Activated CD8-positive, alpha-beta T cell treated with anti-CD3 and anti-CD28 coated beads for 36 hours (primary cell): ENCODE measurements around the gene PCBD1. TPM values are rescaled to one million over a fixed set of nuclear protein-coding genes. Genes with fewer than 3 reads are reported as not detected.
A peak's percentile ranks its signal among the peaks of the same experiment; 100 is the strongest.

Experiments
- ATAC-seq: fragments of 200-7000 bp; cut with Tn5 transposase; one replicate; pipeline ENCODE4 v1.10.0; 2021; ENCODE audit warnings: mild to moderate bottlenecking, moderate library complexity
- CTCF ChIA-PET: fragments of 350-600 bp; sonication (Branson Sonifier 250); formaldehyde crosslinking; loops from one replicate; lab custom pipeline; 2021; ENCODE audit warnings: antibody characterized with exemption; lab: Charles Lee
- POLR2A ChIA-PET: fragments of 350-600 bp; sonication (Branson Sonifier 250); formaldehyde crosslinking; loops from one replicate; lab custom pipeline; 2021; ENCODE audit warnings: antibody characterized with exemption; lab: Charles Lee
- DNase-seq: peaks from one replicate; pipeline ENCODE4 v3.0.0-alpha.2; 2020
- H3K27ac Mint-ChIP-seq: one replicate; pipeline ENCODE4 v1.8.0; 2021; ENCODE audit warnings: mild to moderate bottlenecking, mixed read lengths
- H3K27me3 Mint-ChIP-seq: one replicate; pipeline ENCODE4 v1.8.0; 2021; ENCODE audit warnings: mixed read lengths
- H3K36me3 Mint-ChIP-seq: one replicate; pipeline ENCODE4 v1.8.0; 2021; ENCODE audit warnings: low read depth, mixed read lengths
- H3K4me1 Mint-ChIP-seq: one replicate; pipeline ENCODE4 v1.8.0; 2021; ENCODE audit warnings: low read depth, mixed read lengths
- H3K4me3 Mint-ChIP-seq: one replicate; pipeline ENCODE4 v1.8.0; 2021; ENCODE audit warnings: mild to moderate bottlenecking, moderate library complexity, mixed read lengths
- H3K9me3 Mint-ChIP-seq: one replicate; pipeline ENCODE4 v1.8.0; 2021; ENCODE audit warnings: mixed read lengths
- CTCF ChIP-seq: fragments of 200-600 bp; IDR thresholded peaks from one replicate; pipeline ENCODE4 v1.8.0; 2022; ENCODE audit warnings: antibody characterized with exemption, mild to moderate bottlenecking
- intact Hi-C: fragments of 100-400 bp; cut with micrococcal nuclease; formaldehyde crosslinking; loops from one replicate; pipeline ENCODE4 v1.10.0; 2022
- total RNA-seq, 2 experiments: library from RNA; stranded (reverse); gene quantifications; one replicate each; pipeline ENCODE4 v1.2.3, GENCODE V29; 2021

The PCBD1 gene
- total RNA-seq, 2 experiments from 2014 or later, result 40.0 to 41.5 TPM

- DNase-seq, result no peak
- intact Hi-C loops, result no loop called here
- no peak overlapping the region for H3K4me3 Mint-ChIP-seq
- peaks cover 35% of the 10 kb centered on the region for H3K4me1 Mint-ChIP-seq
- H3K36me3 Mint-ChIP-seq, result peaks cover 37% of the 10 kb centered on the region
- ATAC-seq, result no peak
- TF ChIP-seq CTCF, result no peak
- POLR2A ChIA-PET, result interaction anchor here (1.2 kb wide), 1 partner anchor 148 kb away, joined by 3 read pairs; no protein-coding TSS in a partner anchor
- H3K9me3 Mint-ChIP-seq, result no peaks in the 10 kb centered on the region
- no peaks in the 10 kb centered on the region for H3K27me3 Mint-ChIP-seq
- CTCF ChIA-PET, result no interaction called here
- no peak overlapping the region for H3K27ac Mint-ChIP-seq
These were observed 44.4 kb downstream of the PCBD1 start for GRCh38 chr10:70843776-70844489.

- H3K9me3 Mint-ChIP-seq, result no peaks in the 10 kb centered on the region
- peaks cover 34% of the 10 kb centered on the region for H3K4me1 Mint-ChIP-seq
- ChIA-PET CTCF (no interaction called here), POLR2A (interaction anchor here (1.2 kb wide), 1 partner anchor 147 kb away, joined by 3 read pairs; no protein-coding TSS in a partner anchor)
- H3K4me3 Mint-ChIP-seq, result no peak overlapping the region
- ATAC-seq, result no peak
- intact Hi-C loops, result no loop called here
- DNase-seq, result no peak
- peaks cover 35% of the 10 kb centered on the region for H3K36me3 Mint-ChIP-seq
- no peak for TF ChIP-seq CTCF
- no peaks in the 10 kb centered on the region for H3K27me3 Mint-ChIP-seq
- H3K27ac Mint-ChIP-seq, result no peak overlapping the region
These were observed 45.0 kb downstream of the PCBD1 start for GRCh38 chr10:70843333-70843732.

- peak; percentile 65 for ATAC-seq
- peaks cover 4% of the 10 kb centered on the region for H3K9me3 Mint-ChIP-seq
- intact Hi-C loops, result no loop called here
- H3K4me1 Mint-ChIP-seq, result peaks cover 41% of the 10 kb centered on the region
- no peak for DNase-seq
- TF ChIP-seq CTCF, result no peak
- peak overlapping the region; percentile 76 for H3K27ac Mint-ChIP-seq
- no peak overlapping the region for H3K4me3 Mint-ChIP-seq
- ChIA-PET POLR2A (no interaction called here), CTCF (interaction anchor here (0.8 kb wide), 1 partner anchor 14 kb away, joined by 5 read pairs; no protein-coding TSS in a partner anchor)
- H3K27me3 Mint-ChIP-seq, result no peaks in the 10 kb centered on the region
- H3K36me3 Mint-ChIP-seq, result peaks cover 49% of the 10 kb centered on the region
These were observed 47.5 kb downstream of the PCBD1 start for GRCh38 chr10:70840836-70841235.

- peaks cover 51% of the 10 kb centered on the region for H3K4me1 Mint-ChIP-seq
- DNase-seq, result no peak
- ChIA-PET POLR2A (interaction anchor here (0.6 to 0.8 kb wide), 2 partner anchors 241 to 262 kb away, joined by 3 read pairs; no protein-coding TSS in a partner anchor), CTCF (interaction anchor here (0.9 kb wide), 1 partner anchor 9 kb away, joined by 3 read pairs; no protein-coding TSS in a partner anchor)
- no peak for ATAC-seq
- no peak overlapping the region for H3K27ac Mint-ChIP-seq
- no peaks in the 10 kb centered on the region for H3K27me3 Mint-ChIP-seq
- no peak overlapping the region for H3K4me3 Mint-ChIP-seq
- H3K9me3 Mint-ChIP-seq, result peaks cover 4% of the 10 kb centered on the region
- peaks cover 44% of the 10 kb centered on the region for H3K36me3 Mint-ChIP-seq
- no peak for TF ChIP-seq CTCF
- intact Hi-C loops, result no loop called here
These were observed 50.0 kb downstream of the PCBD1 start for GRCh38 chr10:70838270-70838805.

GRCh38 chr10:70837660-70838059, 50.7 kb downstream of the PCBD1 start:
- peaks cover 58% of the 10 kb centered on the region for H3K4me1 Mint-ChIP-seq
- H3K27me3 Mint-ChIP-seq, result no peaks in the 10 kb centered on the region
- H3K27ac Mint-ChIP-seq, result no peak overlapping the region
- no peak for ATAC-seq
- intact Hi-C loops, result no loop called here
- H3K36me3 Mint-ChIP-seq, result peaks cover 46% of the 10 kb centered on the region
- ChIA-PET CTCF (no interaction called here), POLR2A (no interaction called here)
- TF ChIP-seq CTCF, result no peak
- DNase-seq, result no peak
- no peak overlapping the region for H3K4me3 Mint-ChIP-seq
- H3K9me3 Mint-ChIP-seq, result peaks cover 4% of the 10 kb centered on the region
